ENCODE results near the gene TRAF4. TPM values are rescaled to one million over a fixed set of nuclear protein-coding genes. Genes with fewer than 3 reads are reported as not detected.

Gene TRAF4
- total RNA-seq, 1 experiment from 2014 or later: 51.8 TPM

DNA sequence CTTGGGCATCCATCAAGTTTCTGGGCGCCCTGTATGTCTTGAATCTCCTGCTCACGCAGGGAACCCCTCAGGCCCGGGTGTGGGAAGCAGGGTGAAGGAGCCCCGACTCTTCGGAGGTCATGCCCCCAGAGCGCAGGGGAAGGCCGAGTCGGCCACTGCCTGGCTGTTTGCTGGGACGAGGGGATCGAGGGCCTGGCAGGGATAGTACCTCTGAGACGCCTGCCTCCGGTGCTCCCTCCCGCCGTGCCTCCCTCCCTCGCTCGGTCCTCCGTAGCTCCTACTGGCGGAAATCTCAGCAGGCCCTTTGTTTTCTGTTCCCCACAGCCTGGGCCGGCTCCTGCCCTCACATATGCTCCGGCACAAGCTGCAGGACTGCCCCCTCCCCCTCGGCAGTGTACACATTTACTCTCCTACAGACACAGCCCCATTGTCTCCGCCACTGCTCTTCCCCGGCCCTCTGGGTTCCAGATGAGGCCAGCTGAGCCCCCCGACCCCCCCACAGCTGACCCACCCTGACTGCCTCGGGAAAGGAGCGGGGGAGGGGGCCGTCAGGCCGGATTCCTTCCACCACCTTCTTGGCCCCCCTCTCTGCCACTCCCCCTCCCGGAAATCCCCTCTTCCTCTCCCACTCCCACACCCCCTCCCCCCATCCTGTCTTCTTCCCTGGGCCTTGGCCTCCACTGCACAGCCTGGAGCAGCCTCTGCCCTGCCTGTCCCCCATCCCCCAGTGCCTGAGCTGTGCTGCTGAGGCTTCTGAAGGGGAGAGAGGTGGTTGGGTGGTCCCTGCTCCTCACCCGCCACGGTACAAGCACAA is 1.4 kb downstream of the TRAF4 start:
- peak; percentile 68 for DNase-seq (ENCODE audit: low spot score)
- in situ Hi-C loops (cut with HindIII; ENCODE audit: low sequenced_read_pairs): no loop called here

DNA sequence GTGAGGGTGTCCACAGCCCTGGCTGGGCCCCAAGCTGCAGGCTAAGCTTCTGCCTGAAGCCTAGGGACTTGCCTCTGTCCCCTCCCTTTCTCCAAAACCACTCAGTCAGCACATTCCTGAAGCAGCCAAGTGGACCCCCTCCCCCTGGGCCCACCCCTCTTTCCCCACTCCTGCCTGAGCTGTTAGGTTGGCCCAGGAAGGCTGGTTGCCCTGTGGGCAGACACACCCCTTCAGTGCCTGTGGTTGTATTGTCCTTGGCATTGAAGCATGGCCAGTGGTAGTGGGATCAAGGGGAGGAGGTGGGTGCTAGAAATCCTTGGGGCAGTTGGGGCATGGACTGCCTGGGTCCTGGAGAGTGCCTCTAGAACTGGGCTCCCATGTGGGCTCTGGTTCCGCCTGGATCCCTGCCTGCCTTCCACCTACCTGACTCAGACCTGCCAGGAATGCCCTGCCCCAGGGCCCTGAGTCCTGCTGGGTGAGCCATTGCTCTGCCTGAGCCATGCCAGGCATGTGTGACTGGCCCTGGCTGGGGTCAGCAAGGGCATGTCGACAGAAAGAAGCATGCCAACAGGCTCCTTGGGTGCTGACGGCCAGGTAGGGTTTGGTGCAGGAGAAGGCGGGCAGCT is 2.1 kb downstream of the TRAF4 start:
- no peak for DNase-seq (ENCODE audit: low spot score)
- in situ Hi-C loops (cut with HindIII; ENCODE audit: low sequenced_read_pairs): no loop called here

GRCh38 chr17:28746611-28747050 is 2.8 kb downstream of the TRAF4 start:
- DNase-seq (ENCODE audit: low spot score): peak; percentile 24
- in situ Hi-C loops (cut with HindIII; ENCODE audit: low sequenced_read_pairs): no loop called here

- peak; percentile 78 for DNase-seq (ENCODE audit: low spot score)
- in situ Hi-C loops (cut with HindIII; ENCODE audit: low sequenced_read_pairs): no loop called here
These were observed 3.4 kb downstream of the TRAF4 start for GRCh38 chr17:28747051-28747691.

- no peak for DNase-seq (ENCODE audit: low spot score)
- in situ Hi-C loops (cut with HindIII; ENCODE audit: low sequenced_read_pairs): no loop called here
These were observed 4.3 kb downstream of the TRAF4 start for GRCh38 chr17:28747801-28748750.

DNA sequence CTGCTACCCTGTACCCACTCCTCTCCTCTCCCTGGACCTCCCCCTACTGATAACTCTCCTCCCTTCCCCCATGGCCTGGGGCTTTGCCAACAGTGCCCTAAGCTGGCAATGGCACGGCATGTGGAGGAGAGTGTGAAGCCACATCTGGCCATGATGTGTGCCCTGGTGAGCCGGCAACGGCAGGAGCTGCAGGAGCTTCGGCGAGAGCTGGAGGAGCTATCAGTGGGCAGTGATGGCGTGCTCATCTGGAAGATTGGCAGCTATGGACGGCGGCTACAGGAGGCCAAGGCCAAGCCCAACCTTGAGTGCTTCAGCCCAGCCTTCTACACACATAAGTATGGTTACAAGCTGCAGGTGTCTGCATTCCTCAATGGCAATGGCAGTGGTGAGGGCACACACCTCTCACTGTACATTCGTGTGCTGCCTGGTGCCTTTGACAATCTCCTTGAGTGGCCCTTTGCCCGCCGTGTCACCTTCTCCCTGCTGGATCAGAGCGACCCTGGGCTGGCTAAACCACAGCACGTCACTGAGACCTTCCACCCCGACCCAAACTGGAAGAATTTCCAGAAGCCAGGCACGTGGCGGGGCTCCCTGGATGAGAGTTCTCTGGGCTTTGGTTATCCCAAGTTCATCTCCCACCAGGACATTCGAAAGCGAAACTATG is 5.2 kb downstream of the TRAF4 start:
- DNase-seq (ENCODE audit: low spot score): no peak
- in situ Hi-C loops (cut with HindIII; ENCODE audit: low sequenced_read_pairs): no loop called here

- in situ Hi-C loops (cut with HindIII; ENCODE audit: low sequenced_read_pairs): no loop called here
- DNase-seq (ENCODE audit: low spot score): no peak
These were observed 5.8 kb downstream of the TRAF4 start for GRCh38 chr17:28749516-28750177.

GRCh38 chr17:28750178-28751047 is 6.6 kb downstream of the TRAF4 start:
- in situ Hi-C loops (cut with HindIII; ENCODE audit: low sequenced_read_pairs): no loop called here

DNA sequence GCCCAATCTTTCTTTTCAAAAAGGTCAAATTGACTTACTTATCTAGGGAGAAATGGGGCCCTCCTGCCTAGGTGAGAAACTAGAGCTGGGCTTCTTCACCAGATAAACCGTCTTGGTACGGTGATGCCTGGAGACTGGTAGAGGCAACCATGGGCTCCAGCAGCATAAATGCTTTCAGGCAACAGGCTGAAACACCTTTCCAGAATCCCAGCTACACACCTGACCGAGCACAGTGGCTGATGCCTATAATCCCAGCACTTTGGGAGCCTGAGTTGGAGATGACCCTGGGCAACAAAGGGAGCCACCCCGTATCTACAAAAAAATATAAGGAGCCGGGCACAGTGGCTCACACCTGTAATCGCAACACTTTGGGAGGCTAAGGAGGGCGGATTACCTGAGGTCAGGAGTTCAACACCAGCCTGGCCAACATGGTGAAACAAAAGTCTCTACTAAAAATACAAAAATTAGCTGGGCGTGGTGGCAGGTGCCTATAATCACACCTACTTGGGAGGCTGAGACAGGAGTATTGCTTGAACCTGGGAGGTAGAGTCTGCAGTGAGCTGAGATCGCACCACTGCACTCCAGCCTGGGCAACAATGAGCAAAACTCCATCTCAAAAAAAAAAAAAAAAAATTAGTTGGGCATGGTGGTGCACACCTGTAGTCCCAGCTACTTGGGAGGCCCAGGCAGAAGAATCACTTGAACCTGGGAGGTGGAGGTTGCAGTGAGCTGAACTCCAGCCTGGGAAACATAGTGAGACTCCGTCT is 8.0 kb downstream of the TRAF4 start:
- no peak for DNase-seq (ENCODE audit: low spot score)
- in situ Hi-C loops (cut with HindIII; ENCODE audit: low sequenced_read_pairs): no loop called here

More at GRCh38 chr17:28750178-28751047, 6.6 kb downstream of the TRAF4 start:
- DNase-seq (ENCODE audit: low spot score): peak; percentile 95

GRCh38 chr17:28755486-28755885 is 11.7 kb downstream of the TRAF4 start:
- no peak for DNase-seq (ENCODE audit: low spot score)
- in situ Hi-C loops (cut with HindIII; ENCODE audit: low sequenced_read_pairs): no loop called here

GRCh38 chr17:28756049-28756804 is 12.4 kb downstream of the TRAF4 start:
- in situ Hi-C loops (cut with HindIII; ENCODE audit: low sequenced_read_pairs): no loop called here

GRCh38 chr17:28758411-28759121 is 14.8 kb downstream of the TRAF4 start:
- in situ Hi-C loops (cut with HindIII; ENCODE audit: low sequenced_read_pairs): no loop called here
- DNase-seq (ENCODE audit: low spot score): no peak

More at GRCh38 chr17:28756049-28756804, 12.4 kb downstream of the TRAF4 start:
- no peak for DNase-seq (ENCODE audit: low spot score)

DNA sequence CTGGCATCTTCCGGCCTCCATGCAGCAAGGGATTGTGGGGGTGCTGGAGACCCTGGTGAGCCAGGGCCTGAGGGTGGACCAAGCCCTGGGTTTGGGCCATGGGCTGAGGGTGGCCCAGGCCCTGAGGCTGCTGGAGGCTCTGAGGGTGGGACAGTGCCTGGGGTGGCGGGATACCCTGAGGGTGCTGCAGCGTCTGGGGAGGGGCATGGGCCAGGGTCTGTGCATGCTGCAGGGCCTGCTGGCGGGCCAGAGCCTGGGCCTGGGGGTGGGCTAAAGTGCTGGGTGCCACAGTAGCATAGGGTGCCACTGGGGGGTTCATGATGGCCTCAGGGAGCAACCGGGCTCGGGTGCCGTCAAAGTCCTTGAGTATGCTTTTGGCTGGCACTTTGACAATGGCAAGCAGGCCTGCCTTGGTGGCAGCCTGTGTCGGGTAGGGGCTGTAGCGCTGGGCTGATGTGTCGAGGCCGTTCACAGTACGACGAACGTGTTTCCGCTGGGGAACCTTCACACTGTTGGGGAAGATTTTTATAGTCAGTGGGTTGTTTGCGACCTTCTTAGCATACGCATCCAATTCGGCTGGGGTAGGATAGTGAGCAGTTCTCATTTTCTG is 15.6 kb downstream of the TRAF4 start:
- no peak for DNase-seq (ENCODE audit: low spot score)
- in situ Hi-C loops (cut with HindIII; ENCODE audit: low sequenced_read_pairs): no loop called here

DNA sequence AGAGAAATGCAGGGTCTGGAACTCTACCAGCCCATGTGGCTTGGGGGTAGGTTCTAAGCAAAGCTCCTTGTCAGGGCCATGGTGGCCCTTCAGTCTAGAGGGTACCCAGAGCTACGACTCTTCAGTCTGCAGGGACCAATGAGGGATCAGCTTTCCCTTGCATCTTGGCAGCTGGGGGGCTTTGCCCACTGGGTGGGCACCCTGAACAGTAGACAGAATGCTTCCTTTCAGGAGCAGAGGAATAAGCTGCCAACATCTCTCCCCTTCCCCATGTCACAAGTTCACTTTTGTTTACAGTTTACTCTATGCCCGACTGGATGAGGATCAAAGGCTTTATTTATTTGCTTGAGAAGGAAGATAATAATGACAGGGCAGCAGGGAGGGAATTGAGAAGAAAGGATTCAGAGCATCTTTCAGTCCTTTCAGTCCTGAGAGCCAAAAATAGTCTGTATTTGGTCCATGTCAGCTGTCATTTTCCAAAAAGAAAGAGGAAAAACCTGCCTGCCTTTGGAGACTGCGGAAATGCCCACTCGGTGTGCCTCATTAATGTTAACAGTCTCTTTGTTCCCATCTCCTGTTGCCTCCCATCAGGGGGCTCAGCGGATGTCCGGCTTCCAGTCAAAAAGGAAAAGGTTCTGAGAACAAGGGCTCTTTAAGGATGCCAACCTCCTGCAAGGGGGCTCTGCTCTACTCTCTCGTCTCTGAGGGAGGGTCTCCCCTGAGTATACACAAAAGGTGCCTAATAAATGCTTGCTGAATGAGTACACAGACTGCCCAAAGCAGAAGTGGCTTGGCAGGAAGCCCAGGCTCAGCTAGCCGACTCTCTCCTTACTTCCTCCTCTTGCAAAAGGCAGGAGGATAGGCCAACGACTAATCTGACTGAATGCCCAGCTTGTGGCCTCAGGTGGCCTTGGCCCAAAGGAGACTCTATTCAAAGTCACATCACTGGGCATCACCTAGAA is 17.1 kb downstream of the TRAF4 start:
- in situ Hi-C loops (cut with HindIII; ENCODE audit: low sequenced_read_pairs): loop anchor here (5.0 kb wide), 1 partner anchor 116 kb away; no protein-coding TSS in a partner anchor
- DNase-seq (ENCODE audit: low spot score): peak; percentile 92
